ENCODE data around the gene OR13C8. TPM values are rescaled to one million over a fixed set of nuclear protein-coding genes. Genes with fewer than 3 reads are reported as not detected.

The OR13C8 gene
- total RNA-seq, 1 donor from 2014 or later, result not detected

- DNase-seq (ENCODE audit: extremely low spot score, unreplicated experiment), result no peak
- TF ChIP-seq, protein P1, sequence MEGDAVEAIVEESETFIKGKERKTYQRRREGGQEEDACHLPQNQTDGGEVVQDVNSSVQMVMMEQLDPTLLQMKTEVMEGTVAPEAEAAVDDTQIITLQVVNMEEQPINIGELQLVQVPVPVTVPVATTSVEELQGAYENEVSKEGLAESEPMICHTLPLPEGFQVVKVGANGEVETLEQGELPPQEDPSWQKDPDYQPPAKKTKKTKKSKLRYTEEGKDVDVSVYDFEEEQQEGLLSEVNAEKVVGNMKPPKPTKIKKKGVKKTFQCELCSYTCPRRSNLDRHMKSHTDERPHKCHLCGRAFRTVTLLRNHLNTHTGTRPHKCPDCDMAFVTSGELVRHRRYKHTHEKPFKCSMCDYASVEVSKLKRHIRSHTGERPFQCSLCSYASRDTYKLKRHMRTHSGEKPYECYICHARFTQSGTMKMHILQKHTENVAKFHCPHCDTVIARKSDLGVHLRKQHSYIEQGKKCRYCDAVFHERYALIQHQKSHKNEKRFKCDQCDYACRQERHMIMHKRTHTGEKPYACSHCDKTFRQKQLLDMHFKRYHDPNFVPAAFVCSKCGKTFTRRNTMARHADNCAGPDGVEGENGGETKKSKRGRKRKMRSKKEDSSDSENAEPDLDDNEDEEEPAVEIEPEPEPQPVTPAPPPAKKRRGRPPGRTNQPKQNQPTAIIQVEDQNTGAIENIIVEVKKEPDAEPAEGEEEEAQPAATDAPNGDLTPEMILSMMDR (conservative IDR thresholded peaks at IDR 0.05), result no peak
- H3K4me3 Mint-ChIP-seq, result no peak within 1 kb of the TSS
- H3K9me3 Mint-ChIP-seq, result no peaks in the 10 kb centered on the region
- H3K27ac Mint-ChIP-seq, result no peak within 1 kb of the TSS
- H3K4me1 Mint-ChIP-seq (ENCODE audit: unreplicated experiment), result no peaks in the 10 kb centered on the region
- no peaks in the 10 kb centered on the region for H3K36me3 Mint-ChIP-seq
- peaks cover 3% of the 10 kb centered on the region for H3K27me3 Mint-ChIP-seq
Measured at GRCh38 chr9:104618104-104618503, 49.1 kb downstream of the OR13C8 start, which contains the start of gene OR13C9. Gene OR13C9, minus strand, starts transcription at chr9:104618204. Its CDS starts 0 bp downstream, at chr9:104618204.

Other genes starting within 250 kb of the OR13C8 start
- gene OR13F1, start 64.9 kb upstream of the OR13C8 start, total RNA-seq (ENCODE audit: low replicate concordance), result not detected in 2 replicates
- gene OR13C4, start 42.0 kb upstream of the OR13C8 start, total RNA-seq (ENCODE audit: low replicate concordance), result not detected in 2 replicates
- gene OR13C3, start 32.3 kb upstream of the OR13C8 start, total RNA-seq (ENCODE audit: low replicate concordance), result not detected in 2 replicates
- gene OR13C5, start 30.2 kb downstream of the OR13C8 start, total RNA-seq (ENCODE audit: low replicate concordance), result not detected in 2 replicates
- gene OR13C2, start 36.5 kb downstream of the OR13C8 start, total RNA-seq (ENCODE audit: low replicate concordance), result not detected in 2 replicates
- not detected in 2 replicates for gene OR13C9, start 49.0 kb downstream of the OR13C8 start, total RNA-seq (ENCODE audit: low replicate concordance)
- not detected in 2 replicates for gene OR13D1, start 125.3 kb downstream of the OR13C8 start, total RNA-seq (ENCODE audit: low replicate concordance)
- 17.1 and 25.6 TPM in 2 replicates for gene NIPSNAP3A, start 178.5 kb downstream of the OR13C8 start, total RNA-seq (ENCODE audit: low replicate concordance)
- 2.3 and 3.3 TPM in 2 replicates for gene NIPSNAP3B, start 195.0 kb downstream of the OR13C8 start, total RNA-seq (ENCODE audit: low replicate concordance)